A172 (cell line): ENCODE results near the gene BTBD1. TPM values are rescaled to one million over a fixed set of nuclear protein-coding genes. Genes with fewer than 3 reads are reported as not detected.
"Not testable (repeated sequence)": the region's sequence is repeated elsewhere in the genome, so short reads cannot be mapped to it uniquely, and the experiment has no call there.

Experiments
- DNase-seq: peaks from one replicate; pipeline ENCODE4 v3.0.0-alpha.2; 2015; ENCODE audit warnings: low spot score
- total RNA-seq: library from RNA; depleted of rRNA; stranded (reverse); fragments of >200 nt; shearing (Covaris generic); gene quantifications from 2 replicates; pipeline ENCODE4 v1.2.3, GENCODE V29; 2014

Gene BTBD1
- total RNA-seq, 1 experiment from 2014 or later, result 92.6 TPM

DNA sequence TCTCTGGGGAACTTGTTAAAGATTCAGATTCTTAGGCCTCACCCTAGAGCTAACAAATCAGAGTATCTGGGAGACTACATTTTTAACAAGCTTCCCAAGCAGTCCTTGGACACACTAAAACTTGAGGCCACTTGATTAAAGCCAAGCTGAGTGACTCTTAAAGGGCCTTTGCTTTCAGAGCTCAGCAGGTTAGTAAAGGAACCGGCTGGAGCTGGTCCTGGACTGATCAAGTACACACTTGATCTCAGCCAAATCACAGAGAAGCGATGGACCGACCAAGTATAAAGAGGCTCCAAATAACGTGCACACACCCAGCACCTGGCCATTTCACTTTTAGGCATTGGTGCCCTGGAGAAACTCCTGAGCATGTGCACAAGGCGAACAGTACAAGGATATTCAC, 27.5 kb upstream of the BTBD1 start:
- DNase-seq, result no peak

DNA sequence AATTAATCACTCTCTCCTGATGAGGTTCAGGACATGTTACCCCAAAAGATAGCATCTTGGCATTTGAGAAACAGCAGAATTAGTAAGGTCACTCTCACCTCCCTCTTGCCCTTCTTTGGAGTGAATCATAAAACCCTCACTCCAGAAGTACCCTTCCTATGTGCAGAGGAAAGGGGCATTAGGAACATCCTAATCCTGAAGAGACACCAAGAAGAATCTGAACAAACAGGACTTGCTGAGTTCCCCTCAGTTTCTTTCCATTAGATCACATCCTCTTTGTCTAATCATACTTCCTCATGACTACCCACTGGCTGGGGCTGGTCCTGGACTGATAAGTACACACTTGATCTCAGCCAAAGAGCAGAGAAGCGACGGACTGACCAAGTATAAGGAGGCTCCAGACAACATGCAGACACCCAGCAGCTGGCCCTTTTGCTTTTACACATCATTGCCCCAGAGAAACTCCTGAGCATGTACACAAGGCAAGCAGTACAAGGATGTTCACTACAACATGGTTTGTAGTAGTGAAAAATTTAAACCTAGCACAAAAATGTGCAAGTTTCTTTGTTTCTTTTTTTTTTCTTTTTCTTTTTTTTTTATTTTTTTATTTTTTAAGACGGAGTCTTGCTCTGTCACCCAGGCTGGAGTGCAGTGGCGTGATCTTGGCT, 25.4 kb upstream of the BTBD1 start:
- no peak for DNase-seq

DNA sequence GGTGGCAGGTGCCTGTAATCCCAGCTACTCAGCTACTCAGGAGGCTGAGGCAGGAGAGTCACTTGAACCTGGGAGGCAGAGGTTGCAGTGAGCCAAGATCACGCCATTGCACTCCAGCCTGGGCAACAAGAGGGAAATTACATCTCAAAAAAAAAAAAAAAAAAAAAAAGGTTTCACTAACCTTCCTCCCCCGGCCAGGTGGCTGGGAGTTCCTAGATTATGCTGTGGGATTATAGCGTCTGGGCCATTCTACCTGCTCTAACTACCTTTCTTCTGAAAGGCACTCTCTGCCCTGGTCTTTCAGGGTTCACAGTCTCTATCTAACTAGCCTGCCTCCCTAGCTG, 24.9 kb upstream of the BTBD1 start:
- DNase-seq, result not testable (repeated sequence)

DNA sequence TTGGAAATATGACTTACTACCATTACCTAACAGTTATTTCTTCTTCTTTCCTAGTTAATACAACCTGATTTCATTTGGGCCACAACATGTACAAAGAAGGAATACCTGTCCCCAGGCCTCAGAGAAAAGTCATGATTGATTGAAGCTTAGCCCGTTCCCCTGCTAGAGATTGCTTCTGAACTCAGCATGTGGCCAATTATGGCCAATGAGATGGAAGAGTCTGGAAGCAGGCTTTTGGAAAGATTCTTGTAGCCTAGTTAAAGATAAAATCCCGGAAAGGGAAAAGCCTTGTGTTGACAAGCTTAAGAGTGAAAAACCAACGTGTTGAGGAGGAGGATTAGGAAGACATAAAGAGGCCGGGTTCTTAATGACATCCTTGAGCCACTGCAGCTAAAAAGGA, 23.4 kb upstream of the BTBD1 start:
- no peak for DNase-seq

DNA sequence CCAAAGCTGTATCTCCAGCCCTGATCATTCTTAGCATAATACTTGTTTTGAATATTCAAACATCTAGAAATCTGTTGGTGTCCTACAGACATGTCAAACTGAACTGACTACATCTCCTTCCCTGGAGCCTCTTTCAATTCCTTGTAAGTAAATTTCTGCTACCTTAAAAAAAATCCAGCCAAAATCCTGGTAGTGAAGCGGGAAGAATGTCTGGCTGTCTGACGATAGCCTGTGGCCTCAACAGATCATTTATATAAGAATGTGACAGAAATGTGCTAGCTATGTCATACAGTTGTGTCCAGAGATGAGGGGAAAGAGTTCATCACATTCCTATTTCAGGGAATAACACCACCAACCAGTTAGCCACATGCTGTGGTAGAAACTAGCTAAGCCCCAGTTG, 21.8 kb upstream of the BTBD1 start:
- DNase-seq, result no peak

DNA sequence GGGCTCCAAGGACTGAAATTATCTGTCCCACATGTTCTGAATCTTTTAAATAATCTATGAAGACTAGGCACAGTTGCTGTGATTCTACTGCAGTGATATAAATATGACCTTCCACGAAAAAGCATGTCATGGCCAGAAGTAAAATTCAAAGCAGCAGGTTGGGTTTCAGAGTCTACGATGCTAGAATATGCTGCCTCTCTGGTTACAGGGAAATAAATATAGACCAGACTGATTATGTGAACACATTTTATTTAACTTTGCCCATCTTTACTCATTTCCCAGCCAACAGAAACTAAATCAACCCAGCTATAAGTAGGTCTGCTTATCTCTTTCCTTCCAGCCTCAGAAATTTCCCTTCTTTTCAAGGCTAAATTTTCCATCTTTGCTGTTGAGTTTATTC, 20.5 kb upstream of the BTBD1 start:
- no peak for DNase-seq

DNA sequence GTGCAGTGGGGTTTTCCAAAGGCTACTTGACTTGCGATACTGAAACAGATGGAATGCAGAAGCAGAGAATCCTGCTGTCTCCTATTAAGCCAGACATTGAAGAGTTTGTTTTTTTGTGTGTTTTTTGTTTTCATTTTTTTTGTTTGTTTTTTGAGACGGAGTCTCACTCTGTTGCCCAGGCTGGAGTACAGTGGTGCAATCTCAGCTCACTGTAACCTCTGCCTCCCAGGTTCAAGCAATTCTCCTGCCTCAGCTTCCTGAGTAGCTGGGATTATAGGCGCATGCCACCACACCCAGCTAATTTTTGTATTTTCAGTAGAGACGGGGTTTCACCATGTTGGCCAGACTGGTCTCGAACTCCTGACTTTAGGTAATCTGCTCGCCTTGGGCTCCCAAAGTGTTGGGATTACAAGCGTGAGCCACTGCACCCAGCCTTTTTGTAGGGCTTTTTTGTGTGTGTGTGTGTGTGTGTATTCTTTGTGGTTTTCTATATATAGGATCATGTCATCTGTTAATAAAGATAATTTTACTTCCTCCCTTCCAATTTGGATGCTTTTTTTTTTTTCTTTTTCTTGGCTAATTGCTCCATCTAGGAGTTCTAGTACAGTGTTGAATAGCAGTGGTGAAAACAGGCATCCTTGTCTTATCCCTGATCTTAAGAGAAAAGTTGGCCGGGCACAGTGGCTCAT, 19.0 kb upstream of the BTBD1 start:
- not testable (repeated sequence) for DNase-seq

DNA sequence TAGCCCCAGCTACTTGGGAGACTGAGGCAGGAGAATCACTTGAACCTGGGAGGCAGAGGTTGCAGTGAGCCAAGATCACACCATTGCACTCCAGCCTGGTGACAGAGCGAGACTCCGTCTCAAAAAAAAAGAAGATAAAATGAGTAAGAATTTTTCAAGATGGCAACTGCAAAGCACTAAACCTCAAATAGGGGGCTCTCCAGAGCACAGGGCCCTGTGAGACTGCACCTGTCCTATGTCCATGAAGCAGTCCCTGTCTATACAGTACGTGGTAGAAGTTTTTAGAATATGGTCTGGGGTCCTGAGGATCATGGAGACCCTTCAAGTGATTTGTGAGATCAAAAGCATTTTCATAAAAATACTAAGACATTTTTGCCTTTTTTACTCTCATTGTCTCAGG, 18.4 kb upstream of the BTBD1 start:
- not testable (repeated sequence) for DNase-seq

DNA sequence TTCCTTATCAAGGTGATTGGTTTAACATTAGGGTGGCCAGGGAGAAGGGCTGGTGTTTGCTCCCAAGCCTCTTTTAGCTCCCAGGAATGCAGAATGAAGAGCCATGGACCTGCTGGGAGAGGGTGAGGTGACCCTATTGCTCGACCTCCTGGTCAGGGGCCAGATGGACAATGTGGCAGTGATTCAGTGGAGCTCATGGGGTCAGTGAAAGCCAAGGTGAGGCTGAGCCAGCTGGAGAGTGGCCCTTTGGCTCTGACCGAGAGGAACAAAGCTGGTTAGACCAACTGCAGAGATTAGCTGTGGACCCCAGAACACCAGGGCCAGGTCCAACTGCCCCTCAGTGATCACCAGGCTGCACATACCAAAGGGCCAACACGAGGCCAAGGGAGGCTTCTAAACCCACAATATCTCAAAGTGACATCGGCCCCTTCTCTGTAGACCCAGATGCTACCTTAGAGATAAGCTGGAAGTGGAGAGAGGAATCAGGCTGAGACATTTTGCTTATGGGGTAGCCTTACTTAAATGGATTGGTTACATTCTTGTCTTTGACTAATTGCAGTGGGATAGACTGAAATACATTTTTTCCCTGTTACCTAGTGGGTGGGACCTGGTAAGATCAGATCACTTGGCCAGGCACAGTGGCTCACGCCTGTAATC, 15.8 kb upstream of the BTBD1 start:
- DNase-seq, result no peak

DNA sequence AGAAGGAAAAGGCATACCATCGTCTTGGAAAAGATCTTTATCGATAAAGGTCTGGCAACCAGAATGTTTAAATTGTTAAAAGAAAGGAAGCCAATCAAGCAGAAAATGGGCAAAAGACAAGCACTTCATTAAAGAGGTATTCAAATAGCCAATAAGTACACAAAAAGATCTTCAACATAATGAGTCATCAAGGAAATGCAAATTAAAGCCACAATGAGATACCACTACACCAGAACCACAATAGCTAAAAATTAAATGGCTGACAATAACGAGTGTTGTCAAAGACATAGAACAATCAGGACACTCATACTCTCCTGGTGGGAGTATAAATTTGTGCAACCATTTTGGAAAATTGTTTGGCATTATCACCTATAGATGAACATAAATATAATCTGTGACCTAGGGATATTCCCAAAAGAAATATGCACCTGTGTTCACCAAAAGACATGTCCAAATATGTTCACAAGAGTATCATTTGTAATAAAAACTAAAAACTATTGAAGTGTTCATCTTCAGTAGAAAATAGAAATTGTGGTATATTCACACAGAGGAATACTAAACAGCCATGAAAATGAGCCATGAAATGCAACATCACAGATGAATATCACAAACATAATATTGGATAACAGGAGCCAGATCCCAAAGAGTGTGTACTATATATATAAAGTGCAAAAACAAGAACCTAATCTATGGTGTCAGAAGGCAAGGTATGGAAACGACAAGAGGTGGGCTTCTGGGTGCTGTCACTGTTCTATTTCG, 14.4 kb upstream of the BTBD1 start:
- DNase-seq, result no peak

DNA sequence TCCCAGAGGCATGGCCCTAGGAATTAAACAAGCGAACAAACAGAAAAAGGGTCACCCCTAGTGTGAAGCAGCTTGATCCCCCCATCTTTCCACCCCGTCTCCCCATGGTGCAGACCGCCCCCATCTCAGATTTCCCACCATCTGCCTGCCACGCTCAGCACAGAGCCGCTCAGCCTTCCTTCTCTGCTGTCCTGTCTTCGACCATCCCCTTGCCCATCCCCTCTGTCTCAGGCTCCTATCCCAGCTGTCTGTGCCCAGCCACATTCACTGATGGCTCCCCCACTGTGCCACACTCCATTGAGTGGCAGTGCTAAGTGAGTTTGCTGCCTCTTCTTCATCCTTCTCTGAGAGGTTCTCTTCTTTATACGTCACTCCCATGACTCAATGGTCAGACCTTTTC, 11.7 kb upstream of the BTBD1 start:
- DNase-seq, result no peak

DNA sequence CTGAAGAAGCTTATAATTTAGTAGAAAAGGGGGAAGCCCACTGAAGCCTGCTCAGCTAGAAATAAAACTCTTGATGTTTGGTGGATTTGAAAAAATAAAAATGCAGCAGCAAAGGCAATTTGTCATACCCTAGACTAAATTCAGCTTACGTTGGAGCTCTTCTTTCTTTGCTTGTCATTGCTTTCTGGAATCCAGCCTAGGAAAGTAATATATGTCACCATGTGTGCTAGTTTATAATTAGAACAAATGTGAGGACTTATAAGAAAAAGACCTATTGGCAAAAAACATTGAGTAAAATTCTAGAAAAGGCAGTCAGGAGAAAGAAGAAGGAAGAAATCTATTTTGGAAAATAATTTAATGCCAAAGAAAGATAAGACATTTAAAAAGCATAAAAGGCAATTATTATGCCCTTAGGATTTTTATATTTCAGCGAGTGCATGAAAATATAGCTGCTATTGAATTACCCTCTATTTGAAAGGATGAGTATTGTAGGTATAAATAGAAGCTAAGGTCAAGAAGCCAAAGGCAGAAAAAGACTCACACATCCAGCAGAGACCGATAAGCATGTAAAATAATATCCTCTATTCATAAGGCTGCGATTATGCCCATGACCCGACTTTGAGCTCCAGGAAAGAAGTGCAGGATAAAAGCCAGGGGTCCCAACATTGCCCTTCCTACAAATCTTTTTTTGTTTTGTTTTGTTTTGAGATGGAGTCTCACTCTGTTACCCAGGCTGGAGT, 10.6 kb upstream of the BTBD1 start:
- DNase-seq, result no peak

DNA sequence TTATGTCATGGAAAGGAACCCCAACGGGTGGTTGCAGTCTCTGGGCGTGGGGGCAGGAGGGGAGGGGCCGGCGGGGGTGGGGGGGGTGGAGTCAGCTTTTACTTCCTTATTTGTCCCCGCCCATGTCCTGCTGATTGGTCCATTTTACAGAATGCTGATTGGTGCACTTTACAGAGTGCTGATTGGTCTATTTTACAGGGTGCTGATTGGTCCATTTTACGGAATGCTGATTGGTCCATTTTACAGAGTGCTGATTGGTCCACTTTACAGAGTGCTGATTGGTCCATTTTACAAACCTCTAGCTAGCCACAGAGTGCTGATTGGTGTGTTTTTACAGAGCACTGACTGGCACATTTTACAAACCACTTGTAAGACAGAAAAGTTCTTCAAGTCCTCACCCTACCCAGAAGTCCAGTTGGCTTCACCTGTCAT, 2.2 kb upstream of the BTBD1 start:
- DNase-seq, result peak; percentile 56

DNA sequence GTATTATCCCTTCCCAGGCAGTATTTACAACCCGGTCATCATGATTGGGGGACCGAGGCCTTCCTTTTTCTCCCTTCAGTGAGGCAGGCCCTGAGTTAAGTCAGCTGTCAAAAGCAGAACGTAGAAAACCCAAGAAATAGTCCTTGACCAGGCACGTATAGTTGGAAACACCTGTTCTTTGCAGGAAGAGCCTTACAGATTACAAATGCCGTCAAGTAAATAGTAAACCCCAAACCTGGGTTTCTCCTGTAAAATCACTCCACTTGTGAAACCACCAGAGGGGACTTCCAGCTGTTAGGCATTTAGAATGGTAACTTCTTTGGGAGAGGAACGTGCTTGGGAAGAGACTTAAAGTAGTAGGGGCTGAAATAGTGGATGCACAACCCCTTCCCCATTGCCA, 1.0 kb upstream of the BTBD1 start:
- DNase-seq, result no peak

DNA sequence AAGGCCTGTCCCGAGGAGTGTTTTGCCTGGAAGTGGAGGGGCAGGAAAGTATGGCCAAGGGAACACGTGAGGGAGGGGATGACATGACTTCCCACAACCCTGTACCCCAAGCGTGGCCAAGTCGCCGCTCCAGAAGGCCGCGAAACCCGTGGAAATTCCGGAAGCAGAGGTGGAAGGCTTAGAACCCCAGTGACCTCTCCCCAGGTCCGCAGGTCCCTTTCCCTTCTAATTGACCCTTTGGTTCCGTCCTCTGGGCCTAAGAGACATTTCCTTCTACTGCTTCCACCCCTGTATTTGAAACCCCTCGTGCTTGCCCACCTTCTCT, 548 bp upstream of the BTBD1 start:
- DNase-seq, result no peak

DNA sequence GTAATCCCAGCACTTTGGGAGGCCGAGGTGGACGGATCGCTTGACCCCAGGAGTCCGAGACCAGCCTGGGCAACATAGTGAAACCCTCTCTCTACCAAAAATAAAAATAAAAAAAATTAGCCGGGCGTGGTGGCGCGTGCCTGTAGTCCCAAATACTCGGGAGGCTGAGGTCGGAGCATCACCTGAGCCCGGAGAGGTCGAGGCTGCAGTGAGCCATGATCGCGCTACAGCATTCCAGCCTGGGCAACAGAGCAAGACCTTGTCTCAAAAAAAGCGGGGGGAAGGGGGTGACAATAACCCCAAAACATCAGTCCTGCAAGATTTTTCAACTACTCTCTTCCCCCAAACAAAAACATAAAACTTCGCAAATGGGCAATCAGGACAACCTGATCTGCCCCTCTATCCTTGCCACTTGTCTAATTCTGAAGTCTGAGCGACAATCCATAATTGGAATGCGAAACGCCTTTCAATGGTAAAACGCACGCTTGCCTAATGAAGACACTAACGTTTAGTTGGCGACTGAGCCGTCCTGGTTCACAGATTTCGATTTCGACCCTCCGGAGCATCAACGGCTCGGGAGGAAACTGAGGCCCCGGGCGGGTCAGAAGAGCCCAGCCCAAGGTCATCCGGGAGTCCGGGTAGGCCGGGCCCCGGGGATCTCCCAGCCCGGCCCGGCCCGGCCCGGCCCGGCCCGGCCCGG, 868 bp downstream of the BTBD1 start:
- no peak for DNase-seq

DNA sequence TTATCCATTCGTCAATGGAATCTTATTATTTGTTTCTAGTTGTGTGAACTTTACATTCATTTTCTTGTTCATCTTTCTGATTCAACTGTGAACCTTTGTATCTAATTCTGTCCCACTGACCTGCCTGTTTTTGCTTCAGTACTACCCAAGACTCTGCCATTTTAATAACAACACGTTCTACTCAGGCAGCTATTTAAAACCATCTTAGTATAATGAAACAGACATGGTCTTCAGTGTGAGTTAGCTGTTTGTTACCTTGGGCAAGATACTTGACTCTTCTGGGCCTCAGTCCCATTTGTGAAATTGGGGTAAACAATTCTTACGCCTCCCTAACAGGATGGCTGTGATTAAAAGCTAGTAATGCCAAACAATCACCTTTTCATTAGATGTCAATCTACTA, 1.6 kb downstream of the BTBD1 start:
- no peak for DNase-seq

DNA sequence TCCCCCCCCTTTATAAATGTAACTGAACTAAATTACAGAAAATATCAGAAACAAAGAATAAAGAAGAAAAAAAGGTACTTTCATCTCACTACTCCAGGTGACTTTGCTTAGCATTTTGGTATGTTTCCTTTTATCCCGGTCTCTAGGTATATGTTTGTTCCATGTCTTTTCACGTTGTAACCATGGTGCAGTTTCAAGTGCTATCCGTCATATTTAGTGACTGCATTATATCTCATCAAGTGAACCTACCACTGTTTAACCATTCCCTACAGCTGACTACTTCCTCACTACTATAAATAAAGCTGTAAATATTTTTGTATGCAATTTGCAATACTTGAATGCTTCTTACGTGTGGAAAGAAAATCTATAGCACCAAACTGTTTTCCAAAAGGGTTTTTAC, 2.2 kb downstream of the BTBD1 start:
- DNase-seq, result no peak

DNA sequence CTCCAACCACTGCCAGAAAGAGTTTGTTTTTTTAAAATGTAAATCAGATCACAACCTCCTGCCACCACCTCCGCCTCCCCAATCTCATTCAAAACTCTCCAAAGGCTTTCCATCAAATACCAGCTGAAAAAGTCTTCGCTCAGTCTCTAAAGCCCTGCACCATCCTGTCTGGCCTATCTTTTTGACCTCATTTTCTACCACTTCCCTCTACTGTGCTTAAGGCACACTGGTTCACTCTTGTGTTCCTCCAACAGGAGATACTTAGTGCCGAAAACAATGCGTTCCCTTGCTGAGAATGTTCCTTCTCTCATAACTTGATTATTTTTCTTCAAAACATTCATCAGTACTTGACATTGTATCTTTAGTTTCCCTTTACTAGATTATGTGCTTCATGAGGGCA, 3.5 kb downstream of the BTBD1 start:
- no peak for DNase-seq

DNA sequence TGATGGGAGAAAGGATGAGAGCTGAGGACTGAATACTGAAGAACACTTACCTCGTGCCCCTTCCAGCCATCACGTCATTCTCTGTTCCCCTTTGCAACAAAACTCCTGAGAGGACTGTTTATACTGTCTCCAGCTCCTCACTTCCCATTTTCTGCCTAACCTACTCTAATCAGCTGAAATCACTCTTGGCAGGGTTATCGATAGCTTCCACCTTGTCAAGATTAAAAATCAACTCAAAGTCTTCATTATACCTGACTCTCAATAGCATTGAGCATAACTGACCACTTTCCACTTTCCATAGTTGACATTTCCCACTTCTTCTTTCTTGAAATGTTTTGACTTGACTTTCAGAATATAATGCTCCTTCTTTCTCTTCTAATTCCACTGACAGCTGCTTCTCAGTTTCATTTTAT, 4.3 kb downstream of the BTBD1 start:
- no peak for DNase-seq

DNA sequence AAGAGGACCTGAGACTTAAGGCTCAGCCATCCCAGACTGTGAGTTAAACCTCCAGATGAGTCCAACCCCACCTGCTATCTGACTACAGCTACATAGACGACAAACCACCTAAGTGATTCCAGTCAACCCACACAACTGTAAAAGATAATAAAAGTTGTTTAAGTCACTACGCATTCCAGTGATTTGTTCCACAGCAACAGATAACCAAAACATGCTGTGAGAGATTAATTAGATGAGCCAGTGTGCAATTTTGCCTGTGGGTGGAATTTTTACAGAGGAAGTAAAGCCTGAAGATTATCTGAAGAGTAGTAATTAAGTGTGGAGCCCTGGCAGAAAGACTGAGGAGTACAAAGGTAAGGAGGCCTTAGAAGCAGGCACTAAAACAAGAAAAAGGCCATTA, 5.4 kb downstream of the BTBD1 start:
- peak; percentile 29 for DNase-seq
